HG03095 (cell line): ENCODE results near the gene PHLDA1.
A peak's percentile ranks its signal among the peaks of the same experiment; 100 is the strongest.

Experiments
- ATAC-seq: cut with Tn5 transposase; IDR thresholded peaks from one replicate; pipeline ENCODE4 v1.9.1; 2021; ENCODE audit warnings: moderate library complexity; ENCODE audit not compliant: unreplicated experiment

PHLDA1 gene

DNA sequence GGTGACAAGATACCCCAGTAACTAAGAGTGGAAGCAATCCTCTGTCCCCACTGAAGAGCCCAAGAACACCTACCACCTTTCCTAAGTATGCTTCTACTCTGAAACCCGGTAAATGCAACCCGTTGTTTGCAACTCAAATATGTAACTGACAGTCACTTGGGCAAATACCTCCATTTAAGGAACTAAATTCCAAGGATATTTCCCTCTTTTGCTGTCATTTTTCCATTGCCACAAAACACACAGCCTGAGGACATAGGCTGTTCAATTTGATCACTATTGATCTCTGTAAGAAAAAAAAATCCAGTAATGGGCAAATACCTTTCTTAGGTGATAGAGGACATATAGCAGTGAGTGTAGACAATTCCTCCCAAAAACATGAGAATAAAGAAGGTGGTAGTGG lies 6.6 kb upstream of the PHLDA1 start:
- ATAC-seq, result no peak

DNA sequence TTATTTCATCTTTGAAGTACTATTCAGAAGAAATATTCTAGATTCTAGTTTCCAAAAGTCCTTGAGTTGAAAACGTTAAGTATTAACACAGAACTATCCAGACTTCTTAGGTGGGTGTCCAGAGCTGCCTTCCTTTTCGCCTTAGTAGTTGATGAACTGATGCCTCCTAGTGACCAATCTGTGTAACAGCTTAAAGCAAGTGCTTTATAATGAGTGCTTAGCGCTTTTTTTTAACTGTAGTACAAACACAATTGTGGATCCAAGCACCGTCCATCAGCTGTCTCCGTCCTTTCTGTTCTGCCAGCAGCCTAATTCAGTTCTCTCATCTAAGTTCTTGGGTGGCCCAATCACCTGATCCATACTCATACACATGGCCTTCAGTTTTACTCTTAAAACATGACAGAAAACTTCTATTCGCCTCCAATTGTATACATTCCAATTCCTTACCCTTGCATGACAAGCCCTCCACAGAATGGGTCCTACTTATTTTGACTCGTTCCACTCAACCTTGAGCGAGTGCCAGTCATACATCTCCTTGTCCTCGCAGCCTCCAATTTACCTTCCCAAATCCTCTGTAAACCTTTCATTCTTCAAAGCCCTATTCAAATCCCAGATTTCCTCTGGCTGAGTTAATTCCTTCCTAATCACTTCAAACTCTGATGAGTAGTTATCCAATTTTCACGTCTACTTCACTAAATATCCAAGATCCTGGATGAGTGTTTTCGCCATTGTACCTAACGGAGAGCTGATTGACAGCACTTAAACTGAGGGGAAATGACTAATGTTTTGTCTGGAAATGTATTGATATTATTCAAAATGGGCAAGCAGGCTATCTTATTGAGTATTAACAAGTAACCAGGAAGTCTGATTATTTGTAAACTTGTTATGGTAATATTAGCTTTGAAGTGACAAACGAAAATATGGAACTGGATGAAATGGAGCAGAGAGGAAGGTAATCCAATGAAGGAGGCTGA lies 5.8 kb upstream of the PHLDA1 start:
- peak; percentile 61 for ATAC-seq

DNA sequence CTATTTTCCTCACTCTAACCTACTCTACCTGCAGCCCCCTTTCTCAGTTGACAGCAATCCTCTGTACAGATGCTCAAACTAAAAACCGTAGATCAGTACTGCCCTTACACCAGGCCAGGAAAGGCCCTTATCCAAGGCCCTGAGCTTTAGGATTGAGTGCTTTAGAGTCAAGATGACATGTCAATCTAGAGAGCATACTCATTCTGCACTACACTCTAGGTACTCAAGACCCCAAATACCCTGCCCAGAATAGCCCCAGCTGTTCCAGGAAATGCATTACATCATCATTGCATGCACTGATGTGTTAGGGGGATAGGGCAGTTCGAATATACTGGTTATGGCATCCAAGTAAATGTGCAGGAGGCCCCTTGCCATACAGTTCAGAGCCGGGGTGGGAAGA lies 3.5 kb upstream of the PHLDA1 start:
- no peak for ATAC-seq

DNA sequence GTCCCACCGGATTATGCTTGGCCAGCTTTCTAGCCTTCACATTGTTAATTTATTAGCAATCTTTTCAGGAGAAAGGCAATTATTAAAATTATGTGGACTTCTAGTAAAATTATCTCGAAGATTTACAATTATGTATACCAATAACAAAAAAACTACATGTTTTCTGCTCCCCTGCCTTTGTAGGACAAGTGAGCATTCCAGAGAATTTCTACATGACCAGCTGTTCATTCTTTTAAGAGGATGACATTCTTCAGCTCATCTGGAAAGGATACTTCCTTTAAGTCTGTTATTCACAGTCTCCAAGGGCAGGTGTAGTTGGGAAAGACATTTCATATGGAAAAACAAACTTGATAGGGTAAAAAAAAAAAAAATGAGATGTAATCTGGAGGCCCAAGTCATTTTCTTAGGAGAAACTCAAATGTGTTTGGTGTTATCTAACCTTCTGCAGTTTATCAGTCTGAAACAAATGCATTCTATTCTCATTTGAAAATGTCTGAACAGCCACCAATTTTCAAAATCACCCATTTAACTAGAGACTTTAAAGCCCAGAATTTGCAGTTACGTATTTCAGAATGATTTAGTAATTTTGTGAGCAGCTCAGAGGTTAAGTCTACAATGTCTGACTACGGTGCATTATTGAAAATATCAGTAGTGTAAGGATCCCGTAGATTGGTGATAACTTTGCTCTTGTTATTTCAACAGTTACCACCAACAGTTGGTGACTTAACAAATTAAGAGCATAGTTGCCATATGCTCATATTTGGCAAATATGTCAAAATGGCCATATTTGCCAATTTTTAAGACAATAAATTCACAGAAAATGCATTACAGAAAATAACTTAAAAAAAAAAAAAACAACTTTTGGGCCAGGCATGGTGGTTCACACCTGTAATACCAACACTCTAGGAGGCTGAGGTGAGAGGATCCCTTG lies 1.8 kb upstream of the PHLDA1 start:
- ATAC-seq, result no peak

DNA sequence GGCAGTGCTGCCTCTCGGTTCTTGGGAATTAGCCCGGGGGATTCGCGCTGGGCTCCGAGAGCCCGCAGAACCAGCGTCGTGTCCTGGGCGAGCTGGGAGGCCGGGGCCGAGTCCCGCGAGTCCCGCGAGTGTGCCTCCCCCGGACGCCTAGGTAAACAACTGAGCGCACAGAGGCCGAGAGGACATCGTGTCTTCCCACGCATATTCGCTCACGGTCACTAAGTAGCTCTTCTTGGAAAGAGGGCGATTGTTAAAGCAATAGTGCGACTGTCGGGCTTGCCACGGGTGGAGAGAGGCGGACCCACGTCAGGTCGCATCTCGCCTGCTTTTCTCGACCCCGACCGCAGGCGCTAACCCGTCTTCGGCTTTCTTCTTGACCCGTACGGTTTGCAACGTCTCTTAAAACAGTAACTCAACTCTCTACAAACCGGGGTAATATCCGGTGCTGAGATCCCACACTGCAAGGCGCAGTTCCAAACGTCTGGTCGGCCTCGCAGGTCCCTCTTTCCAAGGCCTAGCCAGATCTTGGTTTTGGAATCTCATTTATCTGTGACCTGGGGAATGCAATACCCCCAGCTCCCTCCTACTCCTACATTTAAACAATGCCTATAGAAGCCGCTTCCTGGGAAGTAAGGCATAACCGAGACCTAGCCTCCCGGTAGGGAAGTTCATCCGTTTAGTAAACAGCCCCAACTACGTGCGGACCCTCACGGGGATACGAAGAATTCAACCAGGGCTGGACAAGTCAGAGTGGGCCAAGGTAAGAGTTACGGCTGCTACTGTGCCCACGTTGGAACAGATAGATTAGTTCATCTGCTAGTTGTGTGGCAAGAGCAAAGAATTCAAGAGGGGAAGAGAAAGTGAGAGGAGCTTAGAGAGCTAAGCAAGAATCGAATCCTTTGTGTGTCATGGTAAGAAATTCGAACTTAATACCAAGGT lies 736 bp upstream of the PHLDA1 start:
- ATAC-seq, result peak; percentile 25

DNA sequence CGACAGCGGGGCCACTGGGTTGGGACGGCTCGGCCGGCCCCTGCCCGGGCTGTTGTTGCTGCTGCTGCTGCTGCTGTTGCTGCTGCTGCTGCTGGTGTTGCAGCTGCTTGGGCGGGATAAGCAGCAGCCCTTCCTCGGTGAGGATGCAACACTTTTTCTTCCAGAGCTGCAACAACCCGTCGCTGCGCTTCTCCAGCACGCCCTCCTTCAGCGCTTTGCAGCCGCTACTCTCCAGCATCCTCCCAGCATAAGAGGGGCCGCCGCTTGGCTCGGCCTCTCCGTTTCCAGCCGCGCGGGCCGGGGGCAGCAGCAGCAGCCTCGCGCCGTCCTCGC lies 529 bp downstream of the PHLDA1 start:
- peak; percentile 3 for ATAC-seq

DNA sequence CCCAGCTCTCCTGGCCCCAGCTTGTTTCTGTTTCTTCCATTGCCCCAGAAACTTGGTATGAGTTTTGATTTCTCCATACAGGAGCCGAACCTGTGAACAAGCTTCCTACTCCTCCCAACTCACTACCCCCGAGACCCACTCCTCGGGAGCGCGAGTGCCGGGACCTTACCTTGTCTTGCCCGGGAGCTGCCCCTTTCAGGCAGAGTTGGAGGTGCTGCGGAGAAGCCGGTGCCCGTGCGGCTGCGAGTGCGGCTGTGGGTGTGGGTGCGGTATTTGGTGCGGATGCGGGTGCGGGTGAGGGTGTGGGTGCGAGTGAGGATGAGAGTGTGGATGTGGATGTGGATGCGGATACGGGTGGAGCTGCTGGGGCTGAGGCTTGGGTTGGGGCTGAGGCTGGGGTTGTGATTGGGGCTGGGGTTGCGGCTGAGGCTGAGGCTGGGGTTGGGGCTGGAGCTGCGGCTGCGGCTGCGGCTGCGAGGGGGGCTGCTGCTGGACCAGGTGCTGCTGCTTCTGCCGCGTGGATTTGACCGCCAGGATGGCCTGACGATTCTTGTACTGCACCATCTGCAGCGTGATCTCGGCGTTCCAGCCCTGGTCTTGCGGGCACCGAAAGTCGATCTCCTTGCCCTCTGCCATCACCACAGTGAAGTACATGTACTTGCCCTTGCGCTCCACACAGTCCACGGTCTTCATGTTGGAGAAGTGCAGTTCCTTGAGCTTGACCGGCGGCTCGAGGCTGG lies 1.1 kb downstream of the PHLDA1 start:
- no peak for ATAC-seq

DNA sequence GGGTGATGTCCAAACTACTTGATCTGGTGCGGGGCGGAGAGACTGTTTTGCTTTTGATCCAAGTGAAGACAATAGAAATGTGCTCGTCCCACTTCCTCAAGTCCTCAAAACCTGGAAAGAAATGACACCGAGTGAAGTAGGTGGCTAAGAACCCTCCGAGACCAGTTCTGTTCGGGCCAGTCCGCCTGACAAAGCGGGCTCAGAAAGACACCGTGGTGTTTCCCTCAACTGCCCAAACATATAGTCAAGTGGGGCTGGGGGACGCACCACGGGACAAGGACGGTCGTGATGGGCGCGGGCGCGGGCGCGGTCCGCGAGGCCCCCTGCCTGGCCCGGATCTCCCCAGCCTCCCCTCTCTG lies 1.6 kb downstream of the PHLDA1 start:
- no peak for ATAC-seq

DNA sequence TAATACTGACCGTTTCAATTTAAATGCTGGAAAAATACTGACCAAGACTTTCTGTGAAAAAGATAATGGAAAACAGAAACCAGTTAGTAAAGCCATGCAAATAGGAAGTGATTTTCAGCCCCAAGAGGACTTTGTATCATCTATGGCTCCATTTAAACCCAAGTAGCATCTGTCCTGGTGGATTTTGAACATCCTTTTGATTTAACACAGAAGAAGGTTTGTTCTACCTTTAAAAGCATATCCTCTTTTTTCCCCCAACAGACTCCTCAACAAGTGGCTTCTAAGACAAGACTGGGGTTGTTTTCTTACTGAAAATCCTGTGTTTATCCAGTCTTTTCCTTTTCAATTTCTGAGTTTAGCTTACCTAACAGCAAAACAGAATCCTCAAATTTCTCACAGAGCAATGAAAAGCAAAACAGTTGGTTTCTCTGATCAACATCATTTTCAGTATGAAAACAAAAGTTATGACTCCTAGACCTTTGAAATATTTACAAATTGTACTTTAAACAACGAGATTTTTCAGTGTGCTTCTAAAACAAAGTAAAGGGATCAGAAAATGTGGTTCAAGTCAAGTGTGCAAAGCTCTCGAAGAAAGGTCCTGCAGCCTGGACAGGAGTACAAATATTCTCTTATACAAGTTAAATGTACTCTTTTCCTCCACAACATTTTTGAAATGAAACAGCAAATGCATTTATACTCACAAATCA lies 2.9 kb downstream of the PHLDA1 start:
- ATAC-seq, result no peak

DNA sequence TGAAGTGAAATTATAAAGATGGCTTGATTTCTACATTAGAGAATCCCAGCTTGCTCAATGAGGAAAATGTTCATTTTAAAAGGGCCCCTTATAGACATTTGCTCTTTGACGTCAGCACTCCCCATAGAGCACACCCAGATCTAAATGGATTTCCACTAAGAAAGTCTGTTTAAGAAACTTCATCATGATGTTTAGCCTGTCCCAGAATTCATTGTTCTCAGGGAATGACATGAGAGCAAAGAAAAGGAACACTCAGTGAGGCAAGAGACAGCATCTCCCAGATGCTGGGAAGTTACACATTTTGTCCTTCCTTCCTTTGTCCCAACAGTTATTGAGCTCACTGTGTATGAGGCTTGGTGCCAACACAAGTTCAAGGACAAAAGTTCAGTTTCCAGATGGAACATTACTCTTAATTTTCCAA lies 4.9 kb downstream of the PHLDA1 start:
- ATAC-seq, result no peak

DNA sequence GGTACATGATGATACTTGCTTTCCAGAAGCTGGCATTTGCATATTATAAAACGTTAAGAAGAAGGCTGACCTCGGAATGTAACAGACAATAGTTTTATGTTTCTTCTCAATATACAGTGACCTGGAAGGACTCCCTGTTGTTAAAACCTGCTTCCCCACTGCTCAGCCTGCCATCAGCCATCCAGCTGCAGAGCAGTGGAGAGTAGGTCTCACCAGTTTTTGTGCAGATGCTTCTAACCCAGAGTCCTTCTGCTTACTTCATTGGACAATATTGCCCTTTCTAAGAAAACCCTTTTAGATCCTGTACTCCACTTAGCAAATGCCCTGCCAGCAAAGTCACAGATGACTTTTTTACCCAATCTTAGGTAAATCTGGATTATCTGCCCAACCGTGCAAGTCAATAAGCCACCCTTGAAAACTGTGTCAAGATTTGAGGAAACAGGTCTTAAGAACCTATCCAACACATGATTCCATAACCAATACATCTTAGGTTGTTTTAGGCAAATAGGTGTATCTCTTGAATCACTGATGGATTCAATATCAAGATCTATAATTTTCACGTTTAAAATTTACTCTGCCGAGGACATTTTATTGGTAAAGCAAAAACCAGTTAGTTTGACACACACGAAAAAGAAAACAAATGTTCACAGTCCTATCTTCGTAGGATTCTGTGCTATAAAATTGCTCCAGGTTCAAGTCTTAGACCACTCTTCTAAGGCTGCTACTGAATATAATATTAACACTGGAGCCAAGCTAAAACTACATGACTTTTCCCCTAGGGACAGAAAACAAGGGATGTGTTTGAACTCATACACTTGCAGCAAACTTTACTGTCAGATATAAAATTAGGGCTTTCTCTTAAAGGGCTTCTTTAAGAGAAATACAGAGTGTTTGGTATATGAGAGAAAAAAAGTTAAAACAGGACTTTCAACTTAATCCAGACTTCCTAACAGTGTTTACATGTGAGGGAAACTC lies 5.7 kb downstream of the PHLDA1 start:
- no peak for ATAC-seq

DNA sequence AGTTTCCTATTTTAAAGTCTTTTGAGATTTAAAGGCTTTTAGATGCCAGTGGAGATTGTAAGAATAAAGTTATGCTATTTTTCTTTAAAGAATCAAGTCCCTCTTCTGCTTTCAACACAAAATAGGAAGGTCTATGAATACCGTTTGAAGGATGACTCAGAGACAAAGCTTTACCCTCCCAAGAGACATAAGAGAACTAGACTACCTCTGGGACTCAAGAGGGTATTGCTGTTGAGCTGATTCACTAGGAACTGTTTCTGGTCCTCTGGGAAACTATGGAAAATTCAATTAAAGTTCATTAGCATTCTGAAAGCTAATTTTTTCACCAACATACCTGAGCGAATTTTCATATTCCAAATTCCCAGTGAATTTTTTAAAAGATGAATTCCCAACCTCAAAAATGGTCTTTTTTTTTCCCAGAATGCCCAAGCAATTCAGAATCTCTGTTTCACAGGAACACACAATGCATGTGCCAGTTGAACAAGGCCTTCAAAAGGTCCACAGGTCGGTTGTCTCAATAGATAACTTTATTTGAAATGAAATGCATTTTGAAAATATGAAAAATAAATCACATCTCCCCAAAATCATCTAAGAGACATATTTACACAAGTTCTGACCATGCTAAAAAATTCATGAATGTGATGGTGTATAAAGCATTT lies 6.5 kb downstream of the PHLDA1 start:
- ATAC-seq, result no peak

DNA sequence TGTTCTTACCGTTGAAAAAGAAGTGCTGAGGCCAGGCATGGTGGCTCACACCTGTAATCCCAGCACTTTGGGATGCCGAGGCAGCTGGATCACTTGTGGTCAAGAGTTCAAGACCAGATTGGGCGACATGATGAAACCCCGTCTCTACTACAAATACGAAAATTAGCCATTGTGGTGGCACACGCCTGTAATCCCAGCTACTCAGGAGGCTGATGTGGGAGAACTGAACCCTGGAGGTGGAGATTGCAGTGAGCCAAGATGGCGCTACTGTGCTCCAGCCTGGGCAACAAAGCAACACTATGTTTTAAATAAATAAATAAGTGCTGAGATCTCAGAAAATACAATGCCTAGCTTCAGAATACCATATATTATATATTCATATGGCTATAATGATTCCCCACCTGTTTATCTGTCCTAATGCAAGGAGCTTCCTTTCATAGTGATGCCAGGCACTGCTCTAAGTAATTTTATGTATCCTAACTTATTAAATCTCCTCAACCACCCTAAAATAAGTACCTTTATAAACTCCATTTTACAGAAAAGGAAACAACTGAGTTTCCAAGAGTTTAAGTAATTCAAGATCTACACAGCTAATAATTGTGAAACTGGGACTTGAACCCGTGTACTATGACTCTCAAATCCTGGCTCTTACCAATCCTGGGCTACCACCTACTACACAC lies 7.3 kb downstream of the PHLDA1 start:
- ATAC-seq, result no peak

DNA sequence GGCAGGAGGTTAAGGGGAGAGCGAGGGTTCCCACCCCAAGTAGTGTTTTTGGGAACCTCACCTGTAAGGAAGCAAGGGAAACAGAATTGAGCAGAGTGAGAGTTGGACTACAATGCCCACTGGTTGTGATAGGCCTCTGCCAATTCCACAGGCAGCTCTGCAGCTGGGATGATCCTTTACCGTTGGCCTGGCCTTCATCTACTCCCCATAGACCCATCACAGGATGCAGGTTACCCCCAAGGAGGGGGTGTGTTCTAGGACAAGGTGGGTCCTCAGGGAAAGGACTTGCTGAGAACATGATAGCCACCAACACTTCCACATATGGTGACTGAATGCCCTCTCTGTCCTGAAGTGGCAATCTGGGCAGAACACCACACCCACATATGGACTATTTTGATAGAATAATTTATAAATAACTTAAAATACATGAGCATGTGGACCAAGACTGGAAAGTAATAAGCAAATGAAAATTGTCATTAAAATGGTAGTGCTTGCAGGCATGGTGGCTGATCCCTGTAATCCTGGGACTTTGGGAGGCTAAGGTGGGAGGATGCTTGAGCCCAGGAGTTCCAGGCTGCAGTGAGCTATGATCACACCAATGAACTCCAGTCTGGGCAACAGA lies 8.4 kb downstream of the PHLDA1 start:
- no peak for ATAC-seq

DNA sequence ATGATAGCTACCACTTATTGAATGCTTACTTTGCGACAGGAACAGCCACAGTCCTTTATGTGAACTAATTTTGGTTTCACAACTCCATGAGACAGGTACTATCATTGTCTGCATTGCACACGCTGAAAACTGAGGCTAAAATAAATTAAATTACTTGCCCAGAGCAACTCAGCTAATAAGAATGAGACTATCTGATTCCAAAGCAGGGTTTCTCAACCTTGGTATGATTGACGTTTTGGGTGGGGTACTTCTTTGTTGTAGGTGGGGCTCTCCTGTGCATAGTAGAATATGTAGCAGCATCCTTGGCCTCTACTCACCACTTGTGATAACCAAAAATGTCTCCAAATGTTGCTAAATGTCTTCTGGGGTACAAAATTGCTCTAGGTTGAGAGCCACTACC lies 9.1 kb downstream of the PHLDA1 start:
- no peak for ATAC-seq

DNA sequence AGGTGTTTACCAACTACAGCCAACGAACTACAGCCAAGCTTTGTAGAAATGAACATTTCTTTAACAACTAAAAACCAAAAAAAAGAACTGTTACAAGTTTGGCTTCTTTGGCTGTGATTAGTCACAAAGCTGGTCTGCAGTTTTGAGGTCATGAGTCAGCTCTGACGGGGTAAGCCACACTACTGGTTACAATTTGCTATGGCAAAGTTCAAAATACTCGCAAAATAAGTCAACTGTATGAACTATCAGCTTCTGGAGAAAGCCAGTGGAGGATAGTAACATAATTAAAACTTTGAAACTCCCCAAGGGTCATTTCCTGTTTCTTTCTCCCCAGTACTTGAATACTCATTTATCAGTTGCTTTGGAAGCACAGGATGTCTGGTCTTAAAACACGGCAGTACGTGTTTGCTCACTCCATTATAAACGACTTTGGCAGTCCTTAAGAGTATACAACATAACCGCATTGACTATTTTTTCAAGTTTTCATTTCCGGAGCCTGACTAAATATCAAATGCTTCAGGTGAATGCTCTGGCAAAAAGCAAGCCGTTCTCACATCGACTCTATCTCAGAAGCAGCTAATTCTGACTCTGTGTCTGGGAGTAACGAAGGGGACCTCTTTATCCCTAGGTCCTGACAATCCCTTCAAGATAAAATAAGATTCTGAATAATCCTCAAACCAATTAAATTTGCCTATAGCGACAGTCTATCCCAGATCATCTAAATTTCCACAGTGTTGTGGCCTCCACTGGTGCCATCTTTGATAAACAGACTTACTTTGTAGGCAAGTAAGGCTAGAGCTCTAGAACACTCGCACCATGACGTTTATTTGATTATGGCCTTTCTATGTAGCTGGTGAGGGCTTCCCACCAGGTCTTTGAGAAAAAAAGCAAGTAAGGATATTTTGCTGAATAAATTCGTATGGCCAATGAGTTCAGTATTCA lies 10.6 kb downstream of the PHLDA1 start:
- ATAC-seq, result peak; percentile 45
